GM18870 (cell line): Measurements from ENCODE around the gene FKBP8.

ENCODE experiments used
- ATAC-seq: cut with Tn5 transposase; IDR thresholded peaks from one replicate; pipeline ENCODE4 v1.9.1; 2021; ENCODE audit warnings: moderate library complexity; ENCODE audit not compliant: unreplicated experiment

FKBP8 gene

DNA sequence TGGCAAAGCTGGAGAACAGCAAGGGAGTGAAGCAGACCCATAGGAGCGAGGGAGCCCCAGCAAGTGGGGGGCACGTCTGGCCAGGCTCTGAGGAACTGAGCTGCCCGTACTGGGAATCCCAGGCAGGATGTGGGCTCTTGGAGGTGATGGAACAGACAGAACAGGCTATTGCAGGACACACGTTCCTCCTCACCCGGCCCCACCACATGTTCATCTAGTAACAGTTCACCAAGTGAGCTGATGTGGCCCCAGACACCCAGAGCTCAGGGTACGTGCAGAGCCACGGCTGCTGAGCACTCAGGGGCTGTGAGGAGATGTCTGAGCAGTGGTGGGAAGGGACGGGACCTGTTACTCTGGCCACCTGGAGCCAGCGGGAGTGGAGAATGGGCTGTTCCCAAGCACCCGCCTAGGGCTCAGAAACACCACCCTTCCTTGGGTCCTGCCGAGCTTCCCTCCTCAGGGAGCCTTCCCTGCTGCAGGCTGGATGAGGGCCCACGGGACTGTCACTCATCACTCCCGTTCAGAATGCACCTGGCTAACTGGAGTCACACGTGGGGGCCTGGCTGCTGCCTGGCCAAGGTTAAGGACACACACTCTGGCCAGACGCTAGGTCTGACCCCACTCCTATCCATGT is 39.9 kb downstream of the FKBP8 start:
- no peak for ATAC-seq

DNA sequence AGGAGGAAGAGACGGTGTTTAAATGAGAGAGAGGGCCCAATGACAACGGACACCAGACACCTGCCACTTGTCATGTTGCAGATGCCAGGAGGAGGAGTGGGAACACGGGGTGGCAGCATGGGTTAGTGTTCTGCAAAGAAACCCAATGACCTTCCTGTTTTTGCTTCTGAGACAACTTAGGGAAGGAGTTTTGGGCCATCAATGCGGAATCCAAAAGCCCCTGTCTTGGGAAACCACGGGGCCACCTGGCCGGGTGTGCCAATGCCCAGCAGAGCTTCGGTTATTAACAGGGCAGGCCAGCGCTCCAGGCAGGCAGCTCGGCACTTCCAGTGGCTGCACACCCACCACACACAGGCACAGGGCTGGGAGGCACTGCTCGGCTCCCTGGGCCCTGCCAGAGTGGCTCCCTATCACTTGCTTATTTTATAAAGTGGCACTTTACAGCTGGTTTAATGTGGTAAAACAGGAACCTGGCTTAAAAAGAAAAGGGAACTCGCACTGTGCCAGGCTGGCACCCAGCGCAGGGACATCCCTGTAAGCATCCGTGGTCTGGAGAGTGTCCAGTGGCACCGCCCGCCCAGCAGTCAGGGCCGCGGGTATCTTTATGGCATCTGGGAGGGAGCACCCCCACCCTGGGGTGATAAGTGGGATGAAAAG is 40.6 kb downstream of the FKBP8 start:
- ATAC-seq, result no peak

DNA sequence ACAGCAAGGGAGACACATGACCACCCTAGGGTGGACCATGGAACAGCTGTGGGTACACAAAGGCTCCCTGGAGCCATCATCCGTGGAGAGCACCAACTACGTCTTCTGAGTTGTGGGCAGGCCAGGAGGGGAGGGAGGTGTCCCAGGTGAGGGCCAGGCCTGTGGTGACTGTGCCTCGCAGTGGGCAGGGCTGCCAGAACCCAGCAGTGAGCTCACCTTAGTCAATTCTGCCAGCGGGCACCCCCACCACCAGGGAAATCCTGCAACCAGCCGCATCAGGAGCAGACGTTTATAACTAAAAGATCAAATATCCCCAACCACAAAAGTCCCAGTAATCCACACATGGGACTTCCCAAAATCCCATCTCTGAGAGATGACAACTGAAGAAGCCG is 41.1 kb downstream of the FKBP8 start:
- no peak for ATAC-seq

DNA sequence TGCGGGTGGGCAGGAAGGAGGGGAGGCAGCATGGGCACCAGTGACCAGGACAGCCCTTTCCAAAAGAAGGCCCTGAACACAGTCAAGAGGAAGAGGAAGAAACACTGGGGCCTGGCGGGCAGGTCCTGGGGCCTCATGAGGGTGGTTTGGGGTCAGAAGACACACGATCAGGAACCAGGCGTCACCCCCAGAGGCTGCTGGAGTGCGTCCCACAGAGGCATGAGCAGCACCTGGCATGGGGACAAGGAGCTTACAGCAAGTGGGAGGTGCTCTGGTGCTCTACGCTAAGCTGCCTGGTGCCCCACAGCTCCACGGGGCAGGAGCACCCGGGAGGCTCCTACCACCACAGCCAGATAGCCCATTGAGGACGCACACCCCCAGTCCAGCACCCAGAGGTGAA is 41.5 kb downstream of the FKBP8 start:
- no peak for ATAC-seq

DNA sequence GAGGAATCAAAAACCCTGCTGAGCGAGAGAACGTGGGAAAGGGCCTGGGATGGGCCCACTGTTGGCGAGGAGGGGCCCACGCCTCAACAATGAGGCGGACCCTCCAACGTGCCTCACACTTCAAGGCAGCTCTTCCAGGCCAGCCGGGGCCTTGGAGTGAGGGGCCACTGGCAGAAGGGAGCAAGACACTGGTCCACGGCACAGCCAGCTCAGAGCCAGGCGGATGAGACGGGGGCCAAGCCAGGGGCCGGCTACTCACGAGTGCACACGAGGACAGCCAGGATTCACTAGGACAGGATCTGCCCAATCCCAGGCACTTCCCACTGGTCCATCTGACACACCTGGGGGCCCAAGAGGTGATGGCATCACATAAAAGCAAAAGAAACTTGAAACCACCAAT is 42.0 kb downstream of the FKBP8 start:
- no peak for ATAC-seq

DNA sequence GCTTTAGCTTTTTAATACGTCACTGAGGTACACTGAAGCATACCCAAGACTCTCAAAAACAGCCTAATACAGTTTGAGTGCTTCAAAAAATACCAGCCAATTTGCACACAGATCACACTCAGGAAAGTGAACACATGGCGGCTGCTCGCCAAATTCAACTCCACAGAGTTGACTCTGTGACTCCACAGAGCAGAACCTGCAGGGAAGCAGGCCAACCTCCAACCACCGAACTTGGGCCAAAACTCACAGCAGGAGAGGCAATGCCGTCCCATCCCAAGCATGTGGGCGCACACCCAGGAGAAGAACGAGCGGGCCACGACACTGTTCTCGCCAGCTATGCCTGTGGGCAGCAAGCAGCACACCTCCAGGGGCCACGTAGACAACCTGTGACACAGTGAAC is 42.6 kb downstream of the FKBP8 start:
- no peak for ATAC-seq

DNA sequence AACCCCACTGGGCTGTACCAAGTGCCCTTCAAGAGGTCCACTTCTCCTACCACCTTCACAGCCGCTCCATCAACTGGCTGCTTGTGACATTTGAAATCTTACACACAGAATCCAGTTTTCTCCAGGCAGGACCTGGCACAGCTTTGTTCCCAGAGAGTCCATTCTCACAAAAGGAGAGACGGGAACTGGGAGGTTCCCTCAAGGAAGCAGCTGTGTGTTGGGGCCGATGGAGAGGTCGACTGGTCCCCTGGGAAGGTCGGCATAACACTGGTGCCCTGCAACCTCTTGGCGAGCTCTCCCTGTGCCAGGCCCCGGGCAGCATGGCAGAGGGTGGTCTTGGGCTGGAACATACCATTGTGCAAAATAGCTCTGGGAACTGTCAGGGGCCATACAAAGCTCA is 43.0 kb downstream of the FKBP8 start:
- ATAC-seq, result no peak

DNA sequence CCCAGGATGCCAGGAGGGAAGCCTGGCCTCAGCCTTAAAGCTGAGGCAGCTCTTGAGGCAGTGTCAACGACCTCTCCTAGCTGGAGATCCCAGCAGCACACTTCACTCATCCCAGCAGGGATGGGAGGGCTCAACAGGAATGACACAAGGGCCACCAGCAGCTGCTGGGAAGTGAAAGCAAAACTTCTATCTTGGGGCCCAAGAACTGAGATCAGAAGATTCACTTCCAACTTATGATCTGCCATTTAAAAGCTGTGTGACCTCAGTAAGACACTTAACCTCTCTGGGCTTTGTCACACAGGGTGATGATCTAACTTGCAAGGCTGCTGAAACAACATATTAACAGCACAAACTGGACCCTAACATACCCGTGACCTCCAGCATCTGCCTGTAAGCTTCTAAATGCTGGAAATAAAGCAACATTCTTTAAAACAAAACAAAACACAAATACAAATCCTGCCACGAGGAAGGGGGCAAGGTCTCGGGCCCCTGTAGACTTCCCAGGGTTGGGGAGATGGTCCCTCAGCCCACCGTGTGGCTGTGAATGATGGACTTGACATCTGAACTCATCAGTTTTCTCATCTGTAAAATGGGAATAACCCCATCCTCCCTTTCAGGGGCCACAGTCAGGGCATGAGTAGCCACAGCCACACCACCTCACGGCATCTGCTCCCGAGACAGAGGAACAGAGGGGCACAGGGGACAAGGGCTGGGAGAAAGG is 44.2 kb downstream of the FKBP8 start:
- no peak for ATAC-seq

DNA sequence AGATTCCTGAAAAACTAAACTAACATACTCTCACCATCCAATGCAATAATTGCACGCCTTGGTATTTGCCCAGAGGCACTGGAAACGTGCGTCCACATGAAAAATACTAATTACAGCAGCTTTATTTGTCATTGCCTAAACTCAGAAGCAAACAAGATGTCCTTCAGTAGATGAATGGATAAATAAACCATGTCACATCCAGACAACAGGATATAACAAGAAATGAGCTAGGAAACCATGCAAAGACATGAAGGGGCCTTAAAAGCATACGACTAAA is 46.5 kb downstream of the FKBP8 start:
- no peak for ATAC-seq

DNA sequence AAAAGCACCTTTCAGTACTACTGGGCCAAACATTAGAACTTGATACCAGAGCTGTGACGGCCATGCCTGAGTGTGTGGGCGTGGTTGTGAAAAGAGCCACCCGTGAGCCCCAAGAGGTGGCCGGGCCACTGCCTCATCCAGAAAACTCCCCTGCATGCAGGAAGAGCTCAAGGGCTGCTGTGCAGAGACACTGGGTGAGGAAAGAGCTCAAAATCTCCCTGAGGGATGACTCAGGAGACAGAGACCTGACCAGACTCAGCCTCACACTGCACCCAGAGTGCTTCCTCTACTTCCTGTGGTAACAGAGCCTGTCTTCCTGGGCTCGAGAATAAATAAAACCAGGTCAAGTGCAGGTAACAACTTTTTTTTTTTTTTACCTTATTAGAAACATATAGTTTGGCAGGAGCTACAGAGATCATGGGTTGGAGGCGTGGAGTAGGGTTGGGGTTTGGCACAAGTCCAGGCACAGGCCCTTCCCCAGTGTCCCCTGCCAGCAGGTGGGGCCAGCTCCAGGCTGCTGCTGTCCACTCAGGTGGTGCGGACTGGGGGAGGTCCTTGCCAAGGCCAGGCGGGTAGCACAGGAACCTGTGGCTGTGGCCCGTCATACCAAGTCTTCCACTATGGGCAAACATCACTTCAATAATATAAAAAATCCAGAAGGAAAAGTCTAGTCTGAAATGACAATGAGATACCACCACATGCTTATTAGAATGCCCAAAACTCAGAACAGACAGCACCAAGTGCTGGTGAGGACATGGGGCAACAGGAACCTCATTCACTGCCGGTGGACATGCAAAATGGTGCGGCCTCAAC is 47.0 kb downstream of the FKBP8 start:
- ATAC-seq, result no peak

DNA sequence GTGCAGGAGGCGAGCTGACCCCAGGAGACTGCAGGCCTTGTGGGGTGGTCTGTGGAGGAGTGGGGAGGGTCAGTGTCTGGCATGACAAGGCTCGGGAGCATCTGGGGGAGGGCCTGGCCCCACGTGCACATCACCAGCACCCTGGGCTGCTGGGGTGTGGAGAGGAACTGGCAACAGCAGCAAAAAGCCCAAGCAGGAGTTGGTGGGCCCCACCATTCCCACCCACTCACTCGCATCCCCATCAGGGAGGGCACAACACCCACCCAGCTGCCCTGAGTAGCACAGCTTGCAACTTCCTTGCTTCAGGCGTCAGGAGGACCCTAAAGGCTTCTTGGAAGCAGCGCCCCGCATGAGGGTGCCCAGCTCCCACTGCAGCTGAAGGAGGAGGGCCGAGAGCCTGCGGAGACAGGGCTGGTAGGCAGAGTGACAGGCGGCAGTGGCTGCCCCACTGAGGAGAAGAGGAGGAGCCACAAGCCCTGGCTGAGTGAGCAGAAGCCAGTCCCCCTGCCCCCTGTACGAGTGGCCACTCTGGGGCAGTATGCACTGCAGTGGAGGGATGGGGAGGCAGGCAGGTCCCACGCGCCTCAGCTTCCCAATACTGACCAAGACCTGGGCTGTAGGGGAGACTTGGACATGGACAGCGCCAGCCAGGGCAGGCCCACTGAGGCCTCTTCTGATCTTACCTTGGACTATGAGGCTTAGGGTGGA is 48.0 kb downstream of the FKBP8 start:
- no peak for ATAC-seq

DNA sequence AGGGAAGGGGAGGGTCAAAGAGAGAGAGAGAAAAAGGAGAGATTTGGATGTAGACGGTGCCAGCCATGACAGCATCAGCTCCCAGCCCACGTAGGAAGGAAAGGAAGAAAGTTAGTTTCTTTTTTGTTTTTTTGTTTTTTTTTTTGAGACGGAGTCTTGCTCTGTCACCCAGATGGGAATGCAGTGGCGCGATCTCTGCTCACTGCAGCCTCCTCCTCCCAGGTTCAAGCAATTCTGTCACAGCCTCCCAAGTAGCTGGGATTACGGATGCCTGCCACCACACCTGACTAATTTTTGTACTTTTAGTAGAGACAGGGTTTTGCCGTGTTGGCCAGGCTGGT is 49.1 kb downstream of the FKBP8 start:
- no peak for ATAC-seq

DNA sequence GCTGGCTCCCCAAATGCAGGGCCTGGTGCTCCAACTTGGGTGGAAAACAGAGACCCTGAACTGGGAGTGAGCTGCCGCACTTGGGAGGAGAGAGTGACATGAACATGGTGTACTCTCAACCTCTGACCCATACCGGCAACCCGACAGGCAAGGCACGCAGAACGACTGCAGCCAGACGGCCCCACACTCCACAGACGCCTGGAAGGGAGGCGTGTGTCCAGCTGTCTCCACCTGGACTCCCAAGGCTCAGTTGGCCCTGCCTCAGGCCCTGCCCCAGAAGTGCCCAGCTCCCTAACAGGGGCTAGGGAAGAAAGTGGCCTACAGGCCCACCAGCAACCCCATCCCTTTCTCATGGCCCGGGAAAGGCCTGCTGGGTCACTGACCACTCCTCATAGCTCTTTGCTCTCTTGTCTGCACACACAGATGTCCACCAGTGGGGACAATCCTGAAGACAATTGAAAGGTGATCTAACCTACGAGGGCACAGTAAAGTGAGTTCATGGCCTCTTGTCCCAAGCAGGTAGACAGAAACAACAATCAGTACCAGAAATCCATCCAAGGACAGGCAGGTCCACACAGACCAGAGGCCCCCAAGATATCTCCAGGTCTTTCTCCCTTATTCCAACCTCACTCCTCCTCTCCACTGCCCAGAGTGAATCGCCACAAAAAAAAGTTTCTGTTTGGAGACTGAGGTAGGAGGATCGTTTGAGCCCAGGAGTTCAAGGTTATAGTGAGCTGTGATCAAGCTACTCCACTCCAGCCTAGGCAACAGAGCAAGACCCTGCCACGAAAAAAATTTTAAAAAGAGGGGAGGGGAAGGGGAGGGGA is 49.7 kb downstream of the FKBP8 start:
- no peak for ATAC-seq

DNA sequence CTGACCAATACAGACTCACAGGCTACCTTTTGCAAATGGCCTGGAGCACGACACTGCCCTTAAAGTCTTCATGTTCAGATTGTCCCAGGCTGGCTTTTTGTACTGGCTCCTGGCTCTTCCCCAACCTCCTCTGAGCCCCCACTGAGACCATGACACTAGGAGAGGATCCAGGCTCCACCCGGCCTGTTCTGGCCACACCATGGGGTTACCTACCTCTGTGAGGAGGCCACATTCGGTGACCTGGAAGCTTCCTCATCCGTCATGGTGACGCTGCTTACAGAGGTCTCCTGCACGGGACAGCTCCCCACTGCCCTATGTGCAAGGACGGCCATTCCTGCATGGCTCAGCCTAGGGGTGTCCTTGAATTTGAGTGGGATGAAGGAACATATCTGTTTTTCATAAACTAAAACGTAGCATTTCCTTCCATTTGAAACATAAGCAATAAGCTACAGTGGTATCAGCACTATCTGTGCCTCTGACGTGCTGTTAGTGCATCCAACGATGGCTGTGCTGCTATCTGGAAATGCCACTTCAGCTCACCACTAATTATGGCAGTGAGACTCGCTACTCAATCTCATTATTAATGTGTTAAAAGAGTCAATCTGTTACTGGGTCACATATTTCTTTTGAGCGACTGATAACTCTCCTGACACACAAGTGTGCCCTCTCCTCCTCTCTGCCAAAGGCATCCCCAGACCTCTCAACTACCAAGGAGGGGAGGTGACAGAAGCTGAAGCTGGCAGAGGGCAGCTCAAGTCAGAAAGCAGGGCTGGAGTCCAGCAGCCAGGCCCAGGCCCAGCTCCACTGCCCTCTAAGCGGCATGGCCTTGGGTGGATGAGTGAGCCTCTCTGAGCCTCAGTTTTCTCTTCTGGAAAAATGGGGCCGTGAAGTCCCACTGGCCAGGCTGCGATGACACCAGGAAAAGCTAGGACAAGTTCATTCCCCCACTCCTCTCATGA is 51.1 kb downstream of the FKBP8 start:
- ATAC-seq, result no peak

DNA sequence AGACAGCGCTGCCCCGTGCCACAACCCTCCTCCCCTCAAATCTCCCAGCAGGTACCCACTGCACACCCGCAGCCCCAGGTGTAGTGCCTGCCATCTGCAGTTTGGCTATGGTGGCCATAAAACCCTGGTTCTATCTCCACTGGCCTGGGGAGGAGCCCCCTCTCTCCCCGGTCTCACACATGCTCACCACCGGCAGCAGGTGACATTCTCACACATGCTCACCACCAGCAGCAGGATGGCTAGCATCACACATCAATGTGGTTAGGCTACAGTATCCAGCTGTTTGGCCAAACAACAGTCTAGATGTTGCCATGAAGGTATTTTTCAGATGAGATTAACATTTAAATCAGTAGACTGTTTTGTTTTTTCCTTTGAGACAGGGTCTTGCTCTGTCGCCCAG is 52.6 kb downstream of the FKBP8 start:
- ATAC-seq, result no peak

DNA sequence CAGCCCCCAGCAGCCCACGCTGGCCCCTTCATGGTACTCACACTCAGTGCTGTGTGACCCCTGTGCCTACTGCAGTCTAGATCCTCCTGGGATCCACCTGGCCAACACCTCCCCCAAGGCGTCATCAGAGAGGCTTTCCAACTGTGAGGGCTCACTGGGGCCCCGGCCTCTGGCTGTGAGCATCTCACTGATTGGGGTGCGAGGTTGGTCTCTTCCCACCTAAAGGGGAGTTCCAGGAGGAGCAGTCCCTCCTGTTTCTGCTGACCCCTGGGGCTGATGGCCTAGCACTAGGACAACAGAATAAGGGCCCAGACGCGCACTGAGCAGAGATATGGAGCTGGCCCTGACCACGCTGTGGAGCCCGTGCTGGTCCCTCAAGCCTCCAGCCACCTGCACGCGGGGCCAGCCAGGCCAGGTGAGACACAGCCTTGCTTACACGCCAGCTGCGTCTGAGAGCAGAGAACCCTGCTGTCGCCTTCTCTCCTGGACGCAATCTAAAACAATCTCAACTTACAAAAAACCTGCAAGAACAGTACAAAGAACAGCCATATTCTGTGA is 53.7 kb downstream of the FKBP8 start:
- ATAC-seq, result no peak

DNA sequence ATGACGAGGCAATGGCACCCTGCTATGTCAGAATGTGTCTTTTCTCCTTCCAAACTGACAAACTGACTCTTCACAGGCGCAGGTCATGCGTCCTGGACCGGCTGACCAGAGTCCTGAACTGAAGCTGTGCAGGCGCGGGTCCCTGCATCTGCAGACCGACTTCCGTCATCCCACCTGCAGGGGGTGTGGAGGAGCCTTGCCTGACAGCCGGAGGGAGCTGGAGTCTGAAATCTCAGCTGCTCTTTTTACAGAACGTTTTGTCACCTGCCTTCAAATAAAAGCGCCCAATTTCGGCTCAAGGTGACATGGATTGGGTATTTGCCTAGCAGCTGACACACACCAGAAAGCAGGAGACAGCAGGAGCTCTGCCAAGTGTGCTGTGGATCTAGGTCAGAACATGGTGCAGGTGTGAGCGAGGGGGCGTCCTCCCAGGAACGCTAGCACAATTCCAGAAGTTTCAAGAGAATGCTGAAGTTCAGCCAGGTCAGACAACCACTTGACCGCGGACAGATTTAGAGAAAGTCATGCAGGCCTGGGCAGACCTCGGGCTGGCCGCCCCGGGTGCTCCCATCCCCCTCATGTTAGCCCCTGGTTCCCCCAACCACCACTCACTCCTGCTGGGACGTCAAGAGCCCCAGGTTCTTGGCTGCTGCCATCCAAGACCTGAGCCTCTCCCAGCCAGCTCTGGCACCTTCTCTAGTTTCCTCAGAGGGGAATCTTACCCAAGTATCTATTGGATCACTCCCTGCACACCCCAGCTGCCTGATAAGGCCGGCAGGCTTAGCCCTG is 54.3 kb downstream of the FKBP8 start:
- no peak for ATAC-seq

DNA sequence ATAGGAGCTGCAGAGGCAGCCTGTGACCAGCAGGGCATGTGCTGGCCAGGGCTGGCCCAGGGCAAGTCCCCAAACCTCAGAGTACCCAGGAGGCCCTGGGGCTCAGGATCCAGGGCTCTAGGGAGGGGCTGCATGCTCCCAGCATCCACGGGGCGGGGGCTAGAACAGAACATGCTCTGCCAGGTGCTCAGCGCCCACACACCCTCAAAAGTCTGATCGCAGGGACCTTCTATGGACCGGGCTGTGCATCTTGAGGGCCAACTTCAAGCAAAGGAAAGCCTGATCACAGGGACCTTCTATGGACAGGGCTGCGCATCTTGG is 55.0 kb downstream of the FKBP8 start:
- no peak for ATAC-seq
